K562 (cell line): ENCODE results near the gene ZBTB24.

Source experiments
- KDM5B ChIP-seq: fragments of 200-600 bp; sonication (generic); IDR thresholded peaks from 2 replicates; pipeline ENCODE4 v1.6.1; 2012; ENCODE audit warnings: low read depth, mild to moderate bottlenecking, moderate library complexity, low read length, control low read depth, inconsistent platforms; ENCODE audit not compliant: insufficient replicate concordance
- NFIC ChIP-seq: fragments of 450-650 bp; IDR thresholded peaks from 2 replicates; pipeline ENCODE4 v1.6.1; 2017; ENCODE audit warnings: mild to moderate bottlenecking, inconsistent platforms
- POLR2A ChIP-seq: fragments of 450-650 bp; conservative IDR thresholded peaks from 2 replicates; pipeline ENCODE4 v1.6.1; 2016
- ZNF174 ChIP-seq: fragments of 250-450 bp; sonication (Bioruptor Pico); IDR thresholded peaks from 2 replicates; pipeline ENCODE4 v1.4.0; 2020; ENCODE audit warnings: mild to moderate bottlenecking
- TF ChIP-seq, protein P1 (sequence below), 3 experiments: IDR thresholded peaks in 2 of 3; conservative IDR thresholded peaks in 1 of 3; 2 replicates each; pipeline ENCODE4 v1.5.1; 2011 to 2012; ENCODE audit warnings: low read length in 3 of 3, mild to moderate bottlenecking in 3 of 3, control low read depth in 2 of 3, improper control_type of control experiment in 1 of 3, inconsistent platforms in 1 of 3, low read depth in 1 of 3, mixed read lengths in 1 of 3, moderate library complexity in 1 of 3; ENCODE audit not compliant: insufficient read depth in 2 of 3

DNA sequence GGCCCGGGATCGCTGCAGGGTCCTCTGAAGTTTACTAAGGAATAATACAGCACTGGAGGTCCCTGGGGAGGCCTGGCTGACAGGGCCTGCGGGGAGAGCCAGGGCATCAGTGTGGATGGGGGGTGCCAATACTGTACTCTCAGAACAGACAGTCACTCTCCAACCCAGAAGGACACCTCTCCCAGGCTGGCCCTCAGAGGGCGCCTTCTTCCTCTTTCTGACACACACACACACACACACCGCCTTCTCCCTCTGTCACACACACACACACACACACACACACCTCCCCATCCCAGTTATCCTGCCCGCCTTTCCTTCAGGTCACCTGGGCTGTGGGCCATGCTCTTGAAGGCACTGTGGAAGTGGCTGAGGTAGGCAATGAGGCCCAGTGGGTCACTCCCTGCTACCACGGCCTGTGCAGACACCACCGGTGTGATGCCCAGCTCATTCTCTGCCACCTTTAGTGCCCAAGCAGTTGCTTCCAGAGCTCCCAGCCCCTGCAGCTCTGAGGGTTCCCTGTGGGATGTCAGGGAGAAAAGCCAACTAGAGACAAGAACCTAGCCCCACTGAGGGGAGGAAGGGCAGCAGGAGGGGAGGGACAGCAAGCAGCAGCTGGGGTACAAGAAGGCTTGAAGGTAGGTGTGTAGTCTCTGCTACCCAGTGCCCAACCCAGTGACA is 35.0 kb downstream of the ZBTB24 start:
- TF ChIP-seq KDM5B (no peak), POLR2A (no peak; the same call in 1 of the 2 replicates), ZNF174 (CRISPR knock-in tag) (no peak), NFIC (no peak)
- TF ChIP-seq, protein P1, sequence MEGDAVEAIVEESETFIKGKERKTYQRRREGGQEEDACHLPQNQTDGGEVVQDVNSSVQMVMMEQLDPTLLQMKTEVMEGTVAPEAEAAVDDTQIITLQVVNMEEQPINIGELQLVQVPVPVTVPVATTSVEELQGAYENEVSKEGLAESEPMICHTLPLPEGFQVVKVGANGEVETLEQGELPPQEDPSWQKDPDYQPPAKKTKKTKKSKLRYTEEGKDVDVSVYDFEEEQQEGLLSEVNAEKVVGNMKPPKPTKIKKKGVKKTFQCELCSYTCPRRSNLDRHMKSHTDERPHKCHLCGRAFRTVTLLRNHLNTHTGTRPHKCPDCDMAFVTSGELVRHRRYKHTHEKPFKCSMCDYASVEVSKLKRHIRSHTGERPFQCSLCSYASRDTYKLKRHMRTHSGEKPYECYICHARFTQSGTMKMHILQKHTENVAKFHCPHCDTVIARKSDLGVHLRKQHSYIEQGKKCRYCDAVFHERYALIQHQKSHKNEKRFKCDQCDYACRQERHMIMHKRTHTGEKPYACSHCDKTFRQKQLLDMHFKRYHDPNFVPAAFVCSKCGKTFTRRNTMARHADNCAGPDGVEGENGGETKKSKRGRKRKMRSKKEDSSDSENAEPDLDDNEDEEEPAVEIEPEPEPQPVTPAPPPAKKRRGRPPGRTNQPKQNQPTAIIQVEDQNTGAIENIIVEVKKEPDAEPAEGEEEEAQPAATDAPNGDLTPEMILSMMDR (IDR thresholded peaks at IDR 0.05 in 2 of 3, conservative IDR thresholded peaks at IDR 0.05 in 1 of 3; ENCODE audit: insufficient read depth in 2 of 3, low read depth in 1 of 3, low read length in 3 of 3): no peak
